Measurements from ENCODE around the gene MIPOL1. TPM values are rescaled to one million over a fixed set of nuclear protein-coding genes. Genes with fewer than 3 reads are reported as not detected.

Gene MIPOL1
- total and polyA plus RNA-seq, 2 of the 13 experiments (the other 11 are each of a cell fraction or from before 2014, with no cell fraction given): 8.6 to 34.2 TPM

- peak; percentile 95 for TF ChIP-seq SKIL (CRISPR knock-in tag; IDR thresholded peaks at IDR 0.05; ENCODE audit: borderline replicate concordance)
- no peak for TF ChIP-seq PAX8 (CRISPR knock-in tag; IDR thresholded peaks at IDR 0.05; ENCODE audit: borderline replicate concordance)
- peak; percentile 98; the same call in 1 of the 2 replicates for TF ChIP-seq PHF21A (CRISPR knock-in tag; IDR thresholded peaks at IDR 0.05)
- TF ChIP-seq ZNF574 (CRISPR knock-in tag; IDR thresholded peaks at IDR 0.05): no peak; the same call in 1 of the 2 replicates
- TF ChIP-seq SALL2 (CRISPR knock-in tag; IDR thresholded peaks at IDR 0.05): no peak; the same call in 1 of the 2 replicates
- peak; percentile 100 for TF ChIP-seq HOMEZ (CRISPR knock-in tag; IDR thresholded peaks at IDR 0.05; ENCODE audit: low read depth)
- no peak for TF ChIP-seq ZBTB38 (CRISPR knock-in tag; IDR thresholded peaks at IDR 0.05)
- peak; percentile 98 for TF ChIP-seq RCOR2 (CRISPR knock-in tag; IDR thresholded peaks at IDR 0.05)
- TF ChIP-seq ATF7 (IDR thresholded peaks at IDR 0.05): no peak
- TF ChIP-seq ATF7 (CRISPR knock-in tag; IDR thresholded peaks at IDR 0.05): no peak; the same call in 1 of the 2 replicates
- TF ChIP-seq ZKSCAN5 (CRISPR knock-in tag; IDR thresholded peaks at IDR 0.05): no peak
- TF ChIP-seq MEIS2 (CRISPR knock-in tag; IDR thresholded peaks at IDR 0.05): no peak; the same call in 1 of the 2 replicates
- peak; percentile 56; the same call in 1 of the 2 replicates for TF ChIP-seq MYPOP (CRISPR knock-in tag; IDR thresholded peaks at IDR 0.05)
- TF ChIP-seq ZNF569 (CRISPR knock-in tag; IDR thresholded peaks at IDR 0.05; ENCODE audit: borderline replicate concordance): no peak; the same call in 1 of the 2 replicates
- no peak for TF ChIP-seq ZBTB4 (CRISPR knock-in tag; IDR thresholded peaks at IDR 0.05; ENCODE audit: borderline replicate concordance)
- peak; percentile 83 for TF ChIP-seq SAP130 (CRISPR knock-in tag; IDR thresholded peaks at IDR 0.05; ENCODE audit: low read depth)
Measured at GRCh38 chr14:37546621-37547447, 349.1 kb downstream of the MIPOL1 start (continued).
